NCI-H1105 treated with DMSO at 0.1 percent for 48 hours (cell line): ENCODE results near the gene PLAAT5.
"Not testable (repeated sequence)": the region's sequence is repeated elsewhere in the genome, so short reads cannot be mapped to it uniquely, and the experiment has no call there.

Experiments
- DNase-seq: peaks from one replicate; lab custom pipeline; 2025; lab: John Stamatoyannopoulos, UW

Gene PLAAT5

GRCh38 chr11:63480039-63480438 lies 10.9 kb downstream of the PLAAT5 start:
- no peak for DNase-seq

GRCh38 chr11:63478896-63479295 lies 12.1 kb downstream of the PLAAT5 start:
- DNase-seq: peak; percentile 79

GRCh38 chr11:63476618-63477017 lies 14.3 kb downstream of the PLAAT5 start:
- no peak for DNase-seq

- DNase-seq: no peak
Observed at GRCh38 chr11:63472372-63472771, 18.6 kb downstream of the PLAAT5 start.

GRCh38 chr11:63470311-63470710 lies 20.7 kb downstream of the PLAAT5 start:
- DNase-seq: no peak

GRCh38 chr11:63462137-63462536 lies 28.8 kb downstream of the PLAAT5 start:
- no peak for DNase-seq

GRCh38 chr11:63459586-63459985 lies 31.4 kb downstream of the PLAAT5 start:
- no peak for DNase-seq

GRCh38 chr11:63448646-63449045 lies 42.3 kb downstream of the PLAAT5 start:
- DNase-seq: no peak

- no peak for DNase-seq
Observed at GRCh38 chr11:63445720-63446119, 45.2 kb downstream of the PLAAT5 start.

GRCh38 chr11:63445118-63445517 lies 45.8 kb downstream of the PLAAT5 start:
- no peak for DNase-seq

- no peak for DNase-seq
Observed at GRCh38 chr11:63444160-63444559, 46.8 kb downstream of the PLAAT5 start.

- no peak for DNase-seq
Observed at GRCh38 chr11:63443714-63444113, 47.3 kb downstream of the PLAAT5 start.

- not testable (repeated sequence) for DNase-seq
Observed at GRCh38 chr11:63435831-63436230, 55.1 kb downstream of the PLAAT5 start.

GRCh38 chr11:63435351-63435750 lies 55.6 kb downstream of the PLAAT5 start:
- not testable (repeated sequence) for DNase-seq

GRCh38 chr11:63430731-63431130 lies 60.2 kb downstream of the PLAAT5 start:
- DNase-seq: not testable (repeated sequence)

GRCh38 chr11:63427971-63428508 lies 62.9 kb downstream of the PLAAT5 start:
- DNase-seq: no peak

GRCh38 chr11:63417174-63417852 lies 73.7 kb downstream of the PLAAT5 start:
- DNase-seq: no peak
